GM21360 (cell line): ENCODE measurements around the gene ARMC2.
A peak's percentile ranks its signal among the peaks of the same experiment; 100 is the strongest.
"Not testable (repeated sequence)": the region's sequence is repeated elsewhere in the genome, so short reads cannot be mapped to it uniquely, and the experiment has no call there.

ENCODE experiments used
- ATAC-seq: cut with Tn5 transposase; IDR thresholded peaks from one replicate; pipeline ENCODE4 v1.9.1; 2021; ENCODE audit warnings: mild to moderate bottlenecking, moderate library complexity; ENCODE audit not compliant: unreplicated experiment

Gene ARMC2

DNA sequence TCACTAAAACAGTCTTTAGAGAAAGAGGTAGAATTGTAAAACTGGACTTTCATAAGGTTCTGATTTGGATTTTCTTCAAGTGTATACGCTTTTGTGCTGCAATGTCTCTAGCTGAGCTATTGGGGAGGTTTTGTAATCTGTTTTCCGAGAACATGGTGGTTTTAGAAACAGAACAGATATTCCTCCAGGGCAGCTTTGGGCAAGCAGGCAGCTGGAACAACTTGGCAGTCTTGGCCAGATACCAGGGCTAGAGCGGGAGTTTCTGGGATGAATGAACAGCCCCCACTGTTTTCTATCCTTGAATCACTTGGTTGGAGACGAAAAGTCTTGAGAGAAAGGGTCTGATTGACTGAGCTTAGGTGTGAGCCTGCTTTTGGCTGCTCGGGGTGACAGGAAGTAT, 17.1 kb upstream of the ARMC2 start:
- no peak for ATAC-seq

DNA sequence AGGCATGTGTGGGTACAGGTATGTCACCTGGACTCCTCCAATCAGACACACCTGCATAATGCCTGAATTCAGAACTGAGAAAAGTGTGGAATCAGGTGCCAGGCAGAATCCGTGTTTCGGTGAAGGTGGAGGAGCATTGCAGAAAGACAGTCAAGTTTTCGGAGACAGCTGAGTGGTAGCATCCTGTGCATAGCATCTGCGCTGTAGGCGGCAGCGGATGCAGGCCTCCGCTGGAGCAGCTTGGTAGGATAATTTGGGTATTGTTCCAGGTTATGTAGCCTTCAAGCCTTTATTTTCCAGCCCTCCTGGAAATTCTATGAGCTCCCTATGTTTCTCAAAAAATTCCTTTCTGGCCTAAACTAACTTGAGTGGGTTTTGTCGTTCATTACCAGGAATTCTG, 15.5 kb upstream of the ARMC2 start:
- ATAC-seq, result no peak

DNA sequence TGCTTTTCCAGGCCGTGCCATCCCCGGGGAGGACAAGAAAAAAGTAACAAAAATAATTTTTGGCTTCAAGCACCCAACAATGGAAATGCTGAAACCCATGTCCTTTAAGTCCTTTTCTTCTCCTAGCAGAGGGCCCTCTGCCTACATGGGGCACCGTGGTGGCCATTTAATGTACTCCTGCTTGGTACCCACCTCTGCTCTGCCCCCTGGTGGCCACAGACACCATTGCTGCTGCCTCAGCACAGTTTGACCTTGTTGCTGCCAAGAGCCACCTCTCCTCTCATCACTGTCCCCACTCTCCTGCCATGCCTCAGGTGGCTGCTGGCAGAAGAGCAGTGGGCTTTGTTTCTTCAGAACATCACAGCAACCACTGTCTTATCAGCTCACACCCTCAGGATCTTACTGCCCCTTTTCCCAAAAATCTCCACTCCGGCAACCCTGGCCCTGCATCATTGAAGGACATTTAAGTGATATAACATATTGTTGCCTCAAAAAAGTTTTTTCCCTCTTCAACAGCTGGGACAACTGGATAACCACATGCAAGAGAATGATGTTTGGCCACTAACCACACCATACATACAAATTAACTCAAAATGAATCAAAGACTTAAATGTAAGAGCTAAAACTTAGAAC, 12.9 kb upstream of the ARMC2 start:
- peak; percentile 81 for ATAC-seq

DNA sequence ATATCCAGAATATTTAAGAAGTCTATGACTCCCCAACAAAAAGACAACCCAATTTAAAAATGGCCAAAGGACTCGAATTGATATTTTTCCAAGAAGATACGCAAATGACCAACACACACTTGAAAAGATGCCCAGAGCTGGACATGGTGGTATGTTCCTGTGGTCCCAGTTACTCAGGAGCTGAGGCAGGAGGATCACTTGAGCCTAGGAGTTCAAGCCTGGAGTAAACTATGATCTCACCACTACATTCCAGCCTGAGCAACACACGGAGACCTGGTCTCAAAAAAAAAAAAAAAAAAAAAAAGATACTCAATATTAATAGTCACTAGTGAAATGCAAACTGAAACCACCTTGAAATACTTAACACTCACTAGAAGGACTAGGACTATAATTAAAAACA, 12.2 kb upstream of the ARMC2 start:
- ATAC-seq, result no peak

DNA sequence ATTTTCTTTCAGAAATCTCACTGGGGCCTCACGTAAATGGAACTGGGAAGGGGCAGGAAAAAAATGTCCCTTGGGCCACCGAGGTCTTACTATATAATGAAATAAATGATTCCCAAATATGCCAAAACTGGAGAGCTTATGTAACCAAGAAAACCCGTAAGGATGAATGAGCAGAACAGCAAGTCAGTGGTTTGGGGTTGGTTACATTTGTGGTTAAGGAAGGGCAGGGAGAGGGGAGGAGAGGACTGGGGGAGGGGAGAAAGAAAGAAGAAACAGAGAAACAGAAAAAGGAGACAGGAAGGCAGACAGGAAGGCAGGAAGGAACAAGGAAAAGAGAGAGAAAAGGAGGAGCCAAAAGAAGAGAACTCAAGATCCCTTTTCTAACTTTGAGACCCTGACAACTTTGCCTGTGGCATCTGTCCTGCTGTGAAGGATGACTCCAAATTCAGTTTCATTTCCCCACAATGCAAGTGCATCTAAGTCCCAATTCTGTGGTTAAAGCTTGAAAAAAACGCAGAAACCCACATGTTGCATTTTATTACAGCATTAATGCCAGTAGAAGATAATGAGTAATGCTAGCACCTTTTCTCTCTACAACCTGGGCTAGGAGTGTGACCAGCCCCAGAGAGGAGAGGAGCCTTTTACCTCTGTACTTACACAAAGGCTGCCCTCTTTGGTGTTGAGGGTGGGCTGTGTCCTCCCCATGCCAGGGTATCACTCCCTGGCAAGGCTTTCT, 10.8 kb upstream of the ARMC2 start:
- no peak for ATAC-seq

DNA sequence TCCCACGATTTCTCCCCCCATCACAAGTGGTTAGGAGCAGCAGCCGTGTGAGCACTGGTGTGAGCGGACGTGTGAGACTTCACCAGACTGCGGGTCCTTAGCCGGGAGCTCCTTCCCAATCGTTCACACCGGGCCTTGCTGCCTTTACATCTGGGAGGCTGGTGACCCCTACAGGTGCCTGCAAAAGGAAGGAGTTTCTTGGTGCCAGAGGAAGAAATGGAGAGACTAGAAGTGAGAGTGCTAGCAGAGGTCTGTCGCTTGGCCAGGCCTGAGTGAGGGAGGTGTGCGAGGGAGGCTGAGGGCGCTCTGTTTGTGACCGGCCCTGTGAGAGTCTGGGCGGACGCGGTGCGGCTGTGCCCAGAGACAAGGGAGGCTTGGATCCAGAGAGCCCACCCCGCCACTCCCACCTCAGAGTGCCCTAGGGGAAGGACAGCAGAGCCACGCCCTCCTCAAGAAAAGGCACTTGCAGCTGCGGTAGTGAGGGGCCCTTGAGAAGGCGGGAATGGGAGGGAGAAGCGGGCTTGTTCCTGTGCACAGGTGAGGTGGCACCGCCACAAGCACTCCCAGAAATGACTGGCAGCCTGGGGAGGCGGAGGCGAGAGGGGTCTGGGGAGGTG, 10.0 kb upstream of the ARMC2 start:
- no peak for ATAC-seq

DNA sequence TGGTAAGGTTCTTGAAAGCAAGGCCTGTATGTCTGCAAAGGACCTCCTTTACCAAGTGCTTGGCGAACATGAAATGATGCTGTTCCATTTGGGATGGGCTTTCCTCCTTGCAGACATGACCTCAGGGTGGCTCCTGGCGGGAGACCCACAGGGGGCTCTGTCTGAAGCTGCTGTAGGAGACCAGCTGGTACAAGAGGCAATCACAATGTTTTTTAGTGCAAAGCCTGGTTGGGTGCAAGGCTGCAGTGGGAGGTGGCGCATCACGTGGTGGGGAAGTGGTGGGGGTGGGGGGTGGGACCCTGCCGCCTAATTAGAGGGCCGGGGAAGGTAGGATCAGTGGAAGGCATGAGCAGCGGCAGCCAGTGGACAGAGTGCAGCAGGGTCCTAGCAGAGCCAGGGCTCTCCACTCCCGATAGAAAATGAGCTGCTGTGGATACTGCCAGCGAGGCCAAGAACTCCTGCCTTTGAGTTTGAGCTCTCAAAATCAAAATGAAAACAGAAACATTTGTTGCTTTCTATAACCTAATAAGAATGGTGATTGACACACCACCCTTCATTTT, 9.1 kb upstream of the ARMC2 start:
- no peak for ATAC-seq

DNA sequence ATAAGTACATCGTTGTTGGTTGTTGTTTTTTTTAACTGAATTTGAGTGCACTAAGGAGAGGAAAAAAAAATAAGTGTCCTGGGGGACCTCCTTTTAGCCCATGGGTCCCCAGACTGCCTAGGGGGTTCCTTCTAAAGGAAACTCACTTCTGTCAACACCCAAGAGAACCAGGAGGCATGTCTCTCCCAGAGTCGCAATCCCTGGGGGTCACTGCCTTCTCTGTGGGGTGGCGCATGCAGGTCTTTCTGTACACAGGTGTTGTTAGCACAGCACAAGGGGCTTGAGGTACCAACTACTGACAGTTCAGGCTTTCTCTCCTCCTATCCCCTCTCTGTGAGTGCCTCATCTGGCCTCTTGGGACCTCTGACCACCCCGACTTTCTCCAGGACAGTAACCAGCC, 7.3 kb upstream of the ARMC2 start:
- ATAC-seq, result no peak

DNA sequence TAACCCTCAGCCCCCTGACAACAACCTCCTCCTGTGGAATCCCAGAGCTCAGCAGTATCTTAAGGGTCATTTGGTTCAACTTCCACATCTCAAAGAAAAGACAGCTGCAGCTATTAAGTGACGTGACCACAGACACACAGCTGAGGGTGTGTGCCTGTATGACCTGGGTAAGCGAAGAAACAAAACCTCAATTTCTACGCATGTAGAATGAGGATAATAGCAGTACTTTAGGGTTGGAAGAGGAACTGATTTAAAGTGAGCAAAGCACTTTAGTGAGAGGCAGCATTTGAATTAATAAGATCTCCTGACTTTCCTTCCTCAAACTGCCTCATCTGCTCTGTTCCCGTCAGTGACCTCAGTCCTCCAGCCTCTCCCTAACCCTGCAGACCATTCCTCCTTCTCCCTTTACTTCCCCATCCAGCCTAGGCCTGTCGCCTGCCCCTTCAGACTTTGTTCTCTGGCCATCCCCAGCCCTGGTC, 6.8 kb upstream of the ARMC2 start:
- ATAC-seq, result no peak

DNA sequence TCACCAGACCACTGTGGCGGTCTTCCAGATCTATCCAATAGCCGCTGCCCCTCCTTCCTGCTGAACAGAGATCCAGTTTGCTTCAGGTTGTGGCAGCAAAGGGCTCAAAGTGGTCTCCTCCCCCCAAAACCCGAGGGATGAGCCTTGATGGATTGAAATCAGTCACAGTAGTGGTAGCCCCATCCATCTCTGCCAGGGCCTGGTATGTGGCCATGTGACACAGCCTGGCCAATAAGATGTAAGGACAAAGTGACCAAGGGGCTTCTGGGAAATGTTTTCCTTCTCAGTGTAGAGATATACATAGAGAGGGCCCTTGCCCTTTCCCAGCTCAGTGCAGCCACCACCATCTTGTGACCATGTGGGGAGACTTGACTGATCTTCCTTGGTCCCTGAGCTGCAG, 4.1 kb upstream of the ARMC2 start:
- no peak for ATAC-seq

DNA sequence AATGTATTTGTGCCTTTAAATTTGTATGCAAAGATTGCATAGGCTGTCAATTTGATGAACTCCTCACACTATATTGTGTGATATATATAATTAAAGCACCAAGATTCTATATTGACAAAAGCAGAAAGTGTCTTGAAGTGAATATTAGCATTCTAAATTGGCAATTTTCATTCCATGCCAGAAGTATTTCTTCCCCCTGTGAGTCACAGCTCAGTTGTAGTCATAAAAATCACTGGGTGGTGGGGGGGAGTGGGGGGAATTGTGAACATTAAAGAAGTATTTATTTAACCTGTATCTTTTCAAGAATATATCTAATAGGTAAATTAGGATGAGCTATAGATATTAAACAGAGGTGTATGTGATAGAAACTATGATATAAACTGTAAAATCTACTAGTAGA, 3.1 kb upstream of the ARMC2 start:
- no peak for ATAC-seq

DNA sequence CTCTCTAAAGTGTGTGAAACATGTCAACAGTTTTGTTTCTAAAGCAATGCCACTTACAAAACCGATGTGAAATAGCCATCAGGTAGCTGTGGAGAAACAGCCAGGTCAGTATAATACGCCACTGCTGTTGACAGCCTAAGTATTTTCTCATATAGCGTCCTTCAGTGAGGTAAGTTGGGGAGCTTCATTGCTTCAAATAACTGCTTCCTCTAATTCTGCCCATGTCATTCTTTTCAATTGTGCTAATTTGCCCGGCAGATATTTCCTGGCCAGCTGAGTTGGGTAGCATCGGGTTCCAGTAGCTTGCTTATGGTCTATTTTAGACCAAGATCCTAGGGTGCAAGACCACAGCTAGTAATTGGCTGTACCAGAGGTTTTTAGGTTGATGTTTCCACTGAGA, 2.1 kb upstream of the ARMC2 start:
- no peak for ATAC-seq

DNA sequence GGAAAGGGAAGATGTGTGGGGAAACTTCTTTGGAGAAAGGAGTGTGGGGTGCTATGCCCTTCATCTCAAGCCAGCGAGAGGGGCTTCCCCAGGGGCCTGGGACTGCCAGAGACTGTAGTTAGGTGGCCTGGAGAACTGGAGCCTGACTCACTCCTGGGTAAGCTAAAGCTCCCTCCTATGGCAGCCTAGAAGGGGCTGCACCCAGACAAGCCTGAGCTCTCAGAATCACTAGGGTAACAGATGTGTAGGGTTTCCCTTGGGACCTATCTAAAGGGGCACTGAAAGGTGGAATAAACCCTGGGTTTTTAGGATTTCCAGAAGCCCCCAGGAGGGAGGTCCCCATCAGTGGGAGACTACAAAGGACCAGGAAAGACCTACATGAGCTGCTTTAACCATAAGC, 1.6 kb upstream of the ARMC2 start:
- no peak for ATAC-seq

DNA sequence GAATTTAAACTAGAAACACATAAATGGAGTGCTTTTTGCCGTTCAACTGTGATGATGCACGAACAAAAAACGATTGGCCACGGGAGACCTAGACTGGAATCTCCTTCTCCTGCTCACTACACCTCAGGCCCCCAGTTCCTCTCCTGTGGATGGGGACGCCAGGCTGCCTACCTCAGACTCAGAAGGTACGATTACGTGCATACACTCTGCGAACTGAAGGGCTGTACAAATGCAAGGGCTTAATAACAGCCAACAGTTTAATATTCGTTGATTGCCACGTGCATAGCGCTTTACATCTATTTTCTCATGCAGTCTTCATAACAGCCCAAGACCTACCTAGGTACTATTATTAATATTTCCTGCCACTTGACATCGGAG, 495 bp upstream of the ARMC2 start:
- no peak for ATAC-seq

DNA sequence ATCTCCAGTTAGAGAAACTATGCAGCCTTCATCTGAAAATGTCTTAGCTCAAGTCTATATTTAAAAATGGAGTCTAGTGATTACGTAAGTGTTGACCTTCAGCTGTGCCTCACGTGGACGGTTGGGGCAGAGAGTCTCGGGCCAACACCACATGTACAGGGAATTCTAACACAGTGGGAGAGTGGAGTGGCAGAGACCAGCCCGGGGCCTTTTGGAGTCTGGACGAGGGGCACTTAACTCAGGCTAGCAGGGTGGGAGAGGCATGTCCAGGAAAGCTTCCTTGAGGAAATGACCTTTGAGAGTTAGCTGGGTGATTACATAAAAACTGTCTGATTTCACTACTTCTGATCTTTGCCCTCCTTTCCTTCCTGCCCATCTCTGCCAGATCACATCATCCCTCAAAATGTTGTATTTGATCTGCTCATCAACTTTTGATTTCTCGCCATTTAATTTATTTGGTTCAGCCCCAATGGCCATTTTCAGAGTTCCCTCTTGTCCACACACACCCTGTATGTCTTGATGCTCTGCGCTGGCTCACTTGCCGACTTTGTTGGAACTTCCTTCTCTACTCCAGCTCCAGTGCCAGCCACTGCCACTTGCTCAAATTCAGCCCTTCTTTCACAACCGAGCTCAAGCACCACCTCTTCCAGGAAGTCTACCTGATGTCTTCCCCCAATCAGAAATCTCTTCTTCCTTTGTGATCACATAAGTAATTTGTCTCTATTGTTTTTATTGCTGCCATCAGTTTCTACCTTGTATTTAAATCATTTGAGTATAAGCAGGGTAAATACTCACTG, 2.6 kb downstream of the ARMC2 start:
- ATAC-seq, result no peak

DNA sequence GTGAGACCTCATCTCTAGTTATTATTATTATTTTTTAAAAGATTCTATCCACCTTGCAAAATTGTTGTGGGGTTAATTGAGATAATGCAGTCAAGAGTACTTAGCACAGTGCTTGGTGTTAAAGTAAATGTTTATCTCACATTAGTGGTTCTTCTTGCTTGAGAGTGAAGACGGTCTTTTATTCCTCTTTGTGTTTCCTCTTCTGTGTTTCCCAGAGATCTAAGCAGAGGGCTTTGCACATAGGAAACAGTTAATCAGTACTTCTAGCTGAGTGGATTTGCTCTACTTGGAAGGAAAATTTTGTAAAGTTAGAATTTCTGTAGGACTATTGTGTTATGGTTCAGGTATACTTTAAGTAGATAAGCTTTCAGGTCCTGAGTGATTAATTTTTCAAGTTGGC, 3.5 kb downstream of the ARMC2 start:
- ATAC-seq, result no peak

DNA sequence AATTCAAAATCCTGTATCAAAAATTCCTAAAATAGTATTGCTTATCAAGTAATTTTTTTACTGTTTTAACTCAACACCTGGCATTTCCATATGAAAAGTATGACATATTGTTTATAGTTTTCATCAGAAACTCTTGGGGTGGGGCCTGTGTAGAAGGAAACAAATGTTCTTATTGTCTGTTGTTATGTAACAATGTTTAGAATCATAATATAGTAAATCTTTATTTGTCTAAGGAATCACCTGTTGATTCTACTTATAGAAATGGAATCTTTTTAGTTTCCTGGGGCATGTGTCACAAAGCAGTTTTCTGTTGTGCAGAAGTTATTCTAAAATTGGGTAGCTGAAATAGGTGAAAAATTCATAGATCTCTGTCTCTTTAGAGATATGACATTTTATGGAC, 4.9 kb downstream of the ARMC2 start:
- no peak for ATAC-seq

DNA sequence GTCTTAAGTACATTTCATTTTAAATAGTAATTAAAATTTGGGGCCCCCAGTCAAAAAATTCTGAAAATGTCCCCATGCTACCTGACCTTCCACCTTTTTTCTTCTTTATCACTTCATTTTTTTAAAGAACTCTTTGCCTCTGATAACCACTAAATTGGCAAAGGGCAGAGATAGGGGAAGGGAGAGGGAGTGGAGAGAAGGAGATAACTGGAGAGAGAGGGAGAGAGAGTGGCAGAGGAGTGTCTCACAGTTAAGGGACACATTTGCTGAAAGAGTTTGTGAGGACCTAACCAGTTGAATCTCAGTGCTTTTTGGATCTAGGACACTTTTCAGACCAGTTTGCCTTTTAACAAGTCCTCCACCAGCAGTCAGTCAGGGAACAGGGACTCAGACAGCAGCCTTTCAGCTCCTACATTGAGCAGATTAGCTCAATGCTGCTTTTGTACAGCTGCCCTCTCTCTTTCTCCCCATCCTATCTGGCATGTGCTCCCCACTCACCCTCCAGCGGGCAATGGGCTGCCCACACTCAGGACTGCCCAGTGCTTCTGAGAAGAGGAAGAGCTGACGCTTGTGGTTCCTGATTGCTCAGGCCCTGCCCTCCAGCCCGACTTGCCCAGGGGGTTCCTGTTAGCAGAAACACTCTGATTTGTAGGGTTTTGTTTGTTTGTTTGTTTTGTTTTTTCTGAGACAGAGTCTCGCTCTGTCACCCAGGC, 14.4 kb downstream of the ARMC2 start:
- ATAC-seq, result no peak

DNA sequence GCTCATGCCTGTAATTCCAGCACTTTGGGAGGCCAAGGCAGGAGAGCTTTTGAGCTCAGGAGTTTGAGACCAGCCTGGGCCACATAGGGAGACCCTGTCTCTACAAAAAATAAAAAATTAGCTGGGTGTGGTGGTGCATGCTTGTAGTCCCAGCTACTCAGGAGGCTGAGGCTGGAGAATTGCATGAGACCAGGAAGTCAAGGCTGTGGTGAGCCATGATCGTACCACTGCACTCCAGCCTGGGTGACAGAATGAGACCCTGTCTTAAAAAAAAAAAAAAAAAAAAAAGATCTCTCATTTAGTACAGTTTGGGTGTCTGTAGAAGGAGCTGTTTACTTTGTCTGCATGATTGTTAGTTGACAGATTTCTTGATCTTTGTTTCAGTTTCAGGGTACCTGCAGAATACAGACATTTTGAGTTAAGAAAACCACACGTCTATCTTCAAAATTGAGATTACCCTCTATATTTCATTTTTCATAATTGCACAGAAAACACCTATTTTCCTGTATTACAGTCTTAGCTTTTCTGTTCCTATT, 17.6 kb downstream of the ARMC2 start:
- ATAC-seq, result not testable (repeated sequence)

DNA sequence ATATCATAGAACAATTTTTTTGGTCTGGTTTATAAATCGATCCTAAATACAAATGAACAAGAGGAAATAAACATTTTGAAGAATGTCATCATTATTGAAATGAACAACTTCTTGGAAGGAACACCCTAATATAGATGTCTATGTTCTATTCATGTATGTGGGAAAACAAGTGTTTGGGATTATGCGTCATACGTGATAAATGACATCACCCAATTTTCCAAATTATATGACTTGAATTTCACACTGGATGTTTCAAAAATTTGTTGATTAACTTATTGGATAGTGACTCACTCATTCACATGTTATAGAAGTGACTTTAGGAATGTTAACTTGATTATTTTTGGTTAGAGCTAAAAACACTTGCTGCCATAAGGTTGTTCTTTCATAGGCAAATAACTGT, 18.6 kb downstream of the ARMC2 start:
- ATAC-seq, result no peak
